HEK293T (cell line): Measurements from ENCODE around the gene CISD3.

Experiments used
- ARNT ChIP-seq: fragments of 450-650 bp; IDR thresholded peaks from 2 replicates; pipeline ENCODE4 v1.6.1; 2017; ENCODE audit warnings: mild to moderate bottlenecking
- ELF4 ChIP-seq: fragments of 450-650 bp; IDR thresholded peaks from 2 replicates; pipeline ENCODE4 v1.6.1; 2017; ENCODE audit warnings: antibody characterized with exemption
- FOXK2 ChIP-seq: fragments of 450-650 bp; IDR thresholded peaks from 2 replicates; pipeline ENCODE4 v1.6.1; 2016; ENCODE audit warnings: mild to moderate bottlenecking
- SUZ12 ChIP-seq: fragments of 450-650 bp; IDR thresholded peaks from 2 replicates; pipeline ENCODE4 v1.6.1; 2016; ENCODE audit warnings: mild to moderate bottlenecking
- TARDBP ChIP-seq: fragments of 450-650 bp; IDR thresholded peaks from 2 replicates; pipeline ENCODE4 v1.6.1; 2016

DNA sequence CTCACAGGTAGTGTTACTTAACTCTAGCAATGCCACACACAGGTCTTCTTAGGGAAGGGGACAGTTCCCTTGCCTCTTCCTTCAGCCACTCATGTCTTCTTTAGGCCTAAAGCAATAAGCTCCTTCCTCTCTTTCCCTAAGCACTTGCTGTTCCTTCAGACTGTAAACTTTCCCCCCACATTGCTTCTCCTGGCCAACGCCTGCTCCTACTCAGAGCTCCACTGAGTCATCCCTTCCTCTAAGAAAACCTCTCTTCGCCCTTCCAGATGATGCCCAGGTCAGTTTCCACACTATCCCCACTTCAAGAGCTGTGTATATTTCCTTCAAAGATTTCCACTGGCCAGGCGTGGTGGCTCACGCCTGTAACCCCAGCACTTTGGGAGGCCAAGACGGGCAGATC is 42.9 kb upstream of the CISD3 start:
- no peak for TF ChIP-seq ARNT
- TF ChIP-seq ELF4: no peak
- TF ChIP-seq FOXK2: no peak
- no peak for TF ChIP-seq SUZ12
- TF ChIP-seq TARDBP: no peak
